VCaP (cell line): ENCODE measurements around the gene DES.
"Not testable (repeated sequence)": the region's sequence is repeated elsewhere in the genome, so short reads cannot be mapped to it uniquely, and the experiment has no call there.

Experiments used
- H3K27ac ChIP-seq: fragments of 450-650 bp; 2 replicates; pipeline ENCODE4 v1.5.1; 2017
- TF ChIP-seq, protein P1 (sequence below): fragments of 450-650 bp; conservative IDR thresholded peaks from 2 replicates; pipeline ENCODE4 v1.5.1; 2017; ENCODE audit warnings: mild to moderate bottlenecking, moderate library complexity

Gene DES

DNA sequence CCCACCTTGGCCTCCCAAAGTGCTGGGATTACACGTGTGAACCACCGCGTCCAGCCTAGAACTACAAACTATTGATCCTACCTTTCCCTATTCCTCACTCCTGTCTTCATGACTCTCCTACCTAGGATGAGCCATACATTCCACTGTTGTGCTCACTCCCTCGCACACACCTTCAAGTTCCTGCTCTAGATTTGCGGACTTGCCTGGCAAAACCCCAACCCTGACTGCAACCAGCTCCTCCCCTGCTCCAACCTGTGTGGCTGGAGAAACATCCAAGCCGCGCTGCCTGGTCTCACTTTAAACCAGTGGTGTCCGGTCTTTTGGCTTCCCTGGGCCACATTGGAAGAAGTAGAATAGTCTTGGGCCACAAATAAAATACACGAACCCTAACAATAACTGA lies 25.4 kb upstream of the DES start:
- TF ChIP-seq, protein P1, sequence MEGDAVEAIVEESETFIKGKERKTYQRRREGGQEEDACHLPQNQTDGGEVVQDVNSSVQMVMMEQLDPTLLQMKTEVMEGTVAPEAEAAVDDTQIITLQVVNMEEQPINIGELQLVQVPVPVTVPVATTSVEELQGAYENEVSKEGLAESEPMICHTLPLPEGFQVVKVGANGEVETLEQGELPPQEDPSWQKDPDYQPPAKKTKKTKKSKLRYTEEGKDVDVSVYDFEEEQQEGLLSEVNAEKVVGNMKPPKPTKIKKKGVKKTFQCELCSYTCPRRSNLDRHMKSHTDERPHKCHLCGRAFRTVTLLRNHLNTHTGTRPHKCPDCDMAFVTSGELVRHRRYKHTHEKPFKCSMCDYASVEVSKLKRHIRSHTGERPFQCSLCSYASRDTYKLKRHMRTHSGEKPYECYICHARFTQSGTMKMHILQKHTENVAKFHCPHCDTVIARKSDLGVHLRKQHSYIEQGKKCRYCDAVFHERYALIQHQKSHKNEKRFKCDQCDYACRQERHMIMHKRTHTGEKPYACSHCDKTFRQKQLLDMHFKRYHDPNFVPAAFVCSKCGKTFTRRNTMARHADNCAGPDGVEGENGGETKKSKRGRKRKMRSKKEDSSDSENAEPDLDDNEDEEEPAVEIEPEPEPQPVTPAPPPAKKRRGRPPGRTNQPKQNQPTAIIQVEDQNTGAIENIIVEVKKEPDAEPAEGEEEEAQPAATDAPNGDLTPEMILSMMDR, result no peak
- no peak overlapping the region for H3K27ac ChIP-seq

DNA sequence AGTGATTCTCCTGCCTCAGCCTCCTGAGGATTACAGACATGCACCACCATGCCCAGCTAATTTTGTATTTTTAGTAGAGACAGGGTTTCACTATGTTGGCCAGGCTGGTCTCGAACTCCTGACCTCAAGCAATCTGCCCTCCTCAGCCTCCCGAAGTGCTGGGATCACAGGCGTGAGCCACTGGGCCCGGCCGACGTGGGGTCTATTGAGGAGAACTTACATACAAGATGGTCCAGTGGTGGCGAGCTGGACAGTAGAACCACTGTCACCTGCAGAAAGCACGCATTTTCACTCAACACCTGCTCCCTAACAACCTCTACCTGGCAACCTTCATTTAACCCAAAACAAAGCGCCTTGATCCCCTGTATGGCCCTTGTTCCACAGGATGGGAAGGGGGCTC lies 23.1 kb upstream of the DES start:
- H3K27ac ChIP-seq, result not testable (repeated sequence)

DNA sequence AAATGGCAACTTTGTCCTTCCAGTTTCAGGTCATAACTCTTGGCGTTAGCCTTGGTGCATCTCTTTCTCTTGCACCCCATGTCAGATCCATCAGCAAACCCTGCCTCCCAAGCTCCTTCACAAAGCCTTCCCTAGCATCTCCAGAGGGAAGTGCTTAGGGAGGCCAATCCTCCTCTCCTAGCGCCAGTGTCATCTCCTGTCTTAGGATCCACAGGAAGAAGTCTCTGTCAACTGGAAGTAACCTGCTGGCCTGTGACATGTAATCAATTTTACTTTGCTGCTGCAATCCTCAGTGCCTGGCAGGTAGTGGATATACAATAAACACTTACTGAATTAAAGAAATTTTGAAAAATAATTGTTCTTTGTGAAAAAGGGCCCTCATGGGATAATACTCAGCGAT lies 22.6 kb upstream of the DES start:
- H3K27ac ChIP-seq, result no peak overlapping the region
- TF ChIP-seq, protein P1, result no peak

DNA sequence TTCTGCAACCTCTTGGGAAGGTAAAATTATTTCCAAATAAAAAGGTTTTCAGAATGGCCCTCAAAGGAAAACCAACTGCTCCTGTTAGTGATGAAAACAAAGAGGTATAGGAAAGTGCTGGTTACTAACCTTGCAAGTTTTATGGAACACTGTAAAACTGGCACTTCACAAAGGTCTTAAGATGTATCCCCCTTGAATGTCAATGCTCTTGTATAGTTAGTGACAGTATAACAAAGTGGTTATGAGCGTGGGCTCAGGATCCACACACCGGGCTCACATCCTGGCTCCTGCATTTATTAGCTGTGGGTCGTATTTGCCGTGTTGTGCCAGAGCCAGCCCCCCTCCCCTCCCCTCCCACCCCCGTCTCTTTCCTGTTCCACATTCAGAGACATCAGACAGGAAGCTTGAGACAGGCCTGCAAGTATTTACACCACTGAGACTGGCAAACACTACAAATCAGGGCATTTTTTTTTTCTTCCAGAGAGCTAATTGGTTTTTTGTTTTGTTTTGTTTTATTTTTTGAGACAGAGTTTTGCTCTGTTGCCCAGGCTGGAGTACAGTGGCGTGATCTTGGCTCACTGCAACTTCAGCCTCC lies 21.2 kb upstream of the DES start:
- TF ChIP-seq, protein P1, result no peak
- H3K27ac ChIP-seq, result peak overlapping the region; percentile 82

DNA sequence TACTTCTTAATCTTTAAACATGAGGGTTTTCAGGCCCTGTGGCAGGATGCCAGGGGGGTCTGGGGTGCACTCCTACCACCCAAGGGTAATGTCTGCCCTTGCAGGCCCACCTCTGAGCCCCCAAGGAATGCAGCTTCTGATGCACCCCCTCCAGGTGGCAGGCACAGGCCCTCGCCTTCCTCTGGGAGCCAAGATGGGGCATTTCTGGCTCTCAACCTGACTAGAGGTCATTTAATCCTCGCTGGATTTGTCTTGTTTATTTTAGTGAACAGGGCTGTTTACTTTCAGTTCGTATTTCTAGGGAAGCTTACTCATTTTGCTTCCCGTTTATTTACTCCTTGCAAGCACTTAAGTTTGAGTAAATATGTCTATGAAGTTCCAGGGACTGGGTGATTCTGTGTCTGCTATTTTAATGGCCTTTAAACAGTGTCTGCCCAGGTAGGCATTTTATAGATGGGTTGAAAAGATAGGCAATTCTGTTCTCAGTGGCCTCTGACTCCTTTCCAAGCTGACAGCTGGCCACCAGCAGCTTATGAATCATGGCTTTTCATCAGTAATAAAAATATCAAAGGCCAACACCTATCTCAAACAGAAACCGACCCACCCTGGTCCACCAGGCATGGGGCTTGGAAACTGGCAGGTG lies 19.3 kb upstream of the DES start:
- TF ChIP-seq, protein P1, result no peak
- H3K27ac ChIP-seq, result peak overlapping the region; percentile 82

GRCh38 chr2:219399716-219400478 lies 18.3 kb upstream of the DES start:
- peak overlapping the region; percentile 82 for H3K27ac ChIP-seq
- TF ChIP-seq, protein P1, result no peak

DNA sequence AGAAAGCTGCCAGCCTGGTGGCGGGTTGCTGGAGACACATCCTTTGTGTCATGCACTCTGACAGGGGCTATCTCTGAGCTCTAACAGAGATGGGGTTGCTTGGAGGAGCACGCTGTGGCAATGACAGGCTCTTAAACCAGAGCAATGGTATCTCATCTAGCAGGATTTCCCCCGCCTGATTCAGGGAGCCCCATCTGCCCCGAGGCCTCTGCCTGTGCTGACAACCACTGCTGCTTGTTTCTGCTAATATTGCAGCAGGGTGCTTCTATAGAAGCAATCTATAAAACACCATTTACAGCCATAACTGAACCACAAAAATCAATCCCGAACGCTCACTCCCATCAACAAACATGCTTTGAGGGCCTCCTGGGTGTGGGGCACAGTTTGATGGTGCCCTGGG lies 17.6 kb upstream of the DES start:
- peak overlapping the region; percentile 82 for H3K27ac ChIP-seq
- TF ChIP-seq, protein P1, result no peak

DNA sequence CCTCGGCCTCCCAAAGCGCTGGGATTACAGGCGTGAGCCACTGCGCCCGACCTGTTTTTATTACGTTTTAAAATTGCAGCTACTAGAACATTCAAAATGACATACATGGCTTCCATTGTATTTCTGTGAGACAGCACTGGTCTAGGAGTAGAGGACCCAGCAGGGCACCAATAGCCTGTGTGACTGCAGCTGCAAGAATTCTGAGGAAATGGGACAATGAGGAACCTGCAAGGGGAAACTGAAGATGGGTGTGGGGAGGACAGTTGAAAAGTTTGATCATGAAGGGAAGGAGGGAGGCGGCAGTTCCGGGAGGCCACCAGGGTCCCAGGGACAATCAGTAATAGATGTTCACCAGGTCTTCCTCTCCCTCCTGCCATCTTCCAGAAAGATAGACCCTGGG lies 16.6 kb upstream of the DES start:
- no peak overlapping the region for H3K27ac ChIP-seq
- TF ChIP-seq, protein P1, result no peak
